ENCODE measurements around the gene VSNL1.
A peak's percentile ranks its signal among the peaks of the same experiment; 100 is the strongest.

The VSNL1 gene

DNA sequence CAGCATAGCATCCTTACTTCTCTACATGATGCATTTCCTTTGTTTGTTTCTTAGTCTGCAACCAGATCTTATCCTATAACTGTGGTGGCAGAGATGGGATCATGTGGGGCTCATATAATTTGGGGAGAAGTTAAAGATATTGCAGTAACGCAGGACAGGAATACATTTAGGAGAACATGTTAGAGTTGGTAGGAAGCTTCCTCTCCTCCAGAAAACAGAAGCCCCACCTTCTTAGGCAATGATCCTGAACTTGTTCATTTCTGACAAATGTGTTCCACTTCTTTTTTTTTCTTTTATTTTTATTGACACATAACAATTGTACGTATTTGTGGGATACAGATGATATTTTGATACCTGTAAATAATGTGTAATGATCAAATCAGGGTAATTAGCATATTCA is 99.9 kb downstream of the VSNL1 start:
- CTCF ChIA-PET, result interaction anchor here (0.6 to 0.9 kb wide), 2 partner anchors 15 to 31 kb away, joined by 3 to 4 read pairs; no protein-coding TSS in a partner anchor
- no peak overlapping the region for H3K4me3 ChIP-seq (ENCODE audit: low read depth, low read length)
- TF ChIP-seq ZNF311 (tag by site-specific recombination; IDR thresholded peaks at IDR 0.05; ENCODE audit: borderline replicate concordance), result no peak
- no peak for TF ChIP-seq ZSCAN23 (tag by site-specific recombination; IDR thresholded peaks at IDR 0.05)
- TF ChIP-seq KLF1 (tag by site-specific recombination; IDR thresholded peaks at IDR 0.05), result no peak
- TF ChIP-seq, protein P1, sequence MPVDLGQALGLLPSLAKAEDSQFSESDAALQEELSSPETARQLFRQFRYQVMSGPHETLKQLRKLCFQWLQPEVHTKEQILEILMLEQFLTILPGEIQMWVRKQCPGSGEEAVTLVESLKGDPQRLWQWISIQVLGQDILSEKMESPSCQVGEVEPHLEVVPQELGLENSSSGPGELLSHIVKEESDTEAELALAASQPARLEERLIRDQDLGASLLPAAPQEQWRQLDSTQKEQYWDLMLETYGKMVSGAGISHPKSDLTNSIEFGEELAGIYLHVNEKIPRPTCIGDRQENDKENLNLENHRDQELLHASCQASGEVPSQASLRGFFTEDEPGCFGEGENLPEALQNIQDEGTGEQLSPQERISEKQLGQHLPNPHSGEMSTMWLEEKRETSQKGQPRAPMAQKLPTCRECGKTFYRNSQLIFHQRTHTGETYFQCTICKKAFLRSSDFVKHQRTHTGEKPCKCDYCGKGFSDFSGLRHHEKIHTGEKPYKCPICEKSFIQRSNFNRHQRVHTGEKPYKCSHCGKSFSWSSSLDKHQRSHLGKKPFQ (tag by site-specific recombination; IDR thresholded peaks at IDR 0.05), result no peak
- TF ChIP-seq ZNF621 (tag by site-specific recombination; IDR thresholded peaks at IDR 0.05), result no peak
- TF ChIP-seq HOXC10 (CRISPR knock-in tag; IDR thresholded peaks at IDR 0.05), result no peak
- no peak for TF ChIP-seq GLI2 (tag by site-specific recombination; IDR thresholded peaks at IDR 0.05; ENCODE audit: borderline replicate concordance, low read depth)
- no peak for TF ChIP-seq ZNF529 (tag by site-specific recombination; IDR thresholded peaks at IDR 0.05; ENCODE audit: insufficient replicate concordance)
- TF ChIP-seq ZNF112 (tag by site-specific recombination; IDR thresholded peaks at IDR 0.05), result no peak
- TF ChIP-seq, protein P2, sequence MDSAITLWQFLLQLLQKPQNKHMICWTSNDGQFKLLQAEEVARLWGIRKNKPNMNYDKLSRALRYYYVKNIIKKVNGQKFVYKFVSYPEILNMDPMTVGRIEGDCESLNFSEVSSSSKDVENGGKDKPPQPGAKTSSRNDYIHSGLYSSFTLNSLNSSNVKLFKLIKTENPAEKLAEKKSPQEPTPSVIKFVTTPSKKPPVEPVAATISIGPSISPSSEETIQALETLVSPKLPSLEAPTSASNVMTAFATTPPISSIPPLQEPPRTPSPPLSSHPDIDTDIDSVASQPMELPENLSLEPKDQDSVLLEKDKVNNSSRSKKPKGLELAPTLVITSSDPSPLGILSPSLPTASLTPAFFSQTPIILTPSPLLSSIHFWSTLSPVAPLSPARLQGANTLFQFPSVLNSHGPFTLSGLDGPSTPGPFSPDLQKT (IDR thresholded peaks at IDR 0.05; ENCODE audit: borderline replicate concordance, low read depth, low read length), result no peak
- TF ChIP-seq ZNF670 (tag by site-specific recombination; IDR thresholded peaks at IDR 0.05; ENCODE audit: low read depth), result no peak
- TF ChIP-seq ZFP41 (tag by site-specific recombination; IDR thresholded peaks at IDR 0.05; ENCODE audit: borderline replicate concordance), result no peak
- TF ChIP-seq IKZF3 (tag by site-specific recombination; IDR thresholded peaks at IDR 0.05), result no peak
- TF ChIP-seq ZNF394 (tag by site-specific recombination; IDR thresholded peaks at IDR 0.05; ENCODE audit: borderline replicate concordance), result no peak
- TF ChIP-seq, protein P3, sequence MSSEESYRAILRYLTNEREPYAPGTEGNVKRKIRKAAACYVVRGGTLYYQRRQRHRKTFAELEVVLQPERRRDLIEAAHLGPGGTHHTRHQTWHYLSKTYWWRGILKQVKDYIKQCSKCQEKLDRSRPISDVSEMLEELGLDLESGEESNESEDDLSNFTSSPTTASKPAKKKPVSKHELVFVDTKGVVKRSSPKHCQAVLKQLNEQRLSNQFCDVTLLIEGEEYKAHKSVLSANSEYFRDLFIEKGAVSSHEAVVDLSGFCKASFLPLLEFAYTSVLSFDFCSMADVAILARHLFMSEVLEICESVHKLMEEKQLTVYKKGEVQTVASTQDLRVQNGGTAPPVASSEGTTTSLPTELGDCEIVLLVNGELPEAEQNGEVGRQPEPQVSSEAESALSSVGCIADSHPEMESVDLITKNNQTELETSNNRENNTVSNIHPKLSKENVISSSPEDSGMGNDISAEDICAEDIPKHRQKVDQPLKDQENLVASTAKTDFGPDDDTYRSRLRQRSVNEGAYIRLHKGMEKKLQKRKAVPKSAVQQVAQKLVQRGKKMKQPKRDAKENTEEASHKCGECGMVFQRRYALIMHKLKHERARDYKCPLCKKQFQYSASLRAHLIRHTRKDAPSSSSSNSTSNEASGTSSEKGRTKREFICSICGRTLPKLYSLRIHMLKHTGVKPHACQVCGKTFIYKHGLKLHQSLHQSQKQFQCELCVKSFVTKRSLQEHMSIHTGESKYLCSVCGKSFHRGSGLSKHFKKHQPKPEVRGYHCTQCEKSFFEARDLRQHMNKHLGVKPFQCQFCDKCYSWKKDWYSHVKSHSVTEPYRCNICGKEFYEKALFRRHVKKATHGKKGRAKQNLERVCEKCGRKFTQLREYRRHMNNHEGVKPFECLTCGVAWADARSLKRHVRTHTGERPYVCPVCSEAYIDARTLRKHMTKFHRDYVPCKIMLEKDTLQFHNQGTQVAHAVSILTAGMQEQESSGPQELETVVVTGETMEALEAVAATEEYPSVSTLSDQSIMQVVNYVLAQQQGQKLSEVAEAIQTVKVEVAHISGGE (tag by site-specific recombination; conservative IDR thresholded peaks at IDR 0.05; ENCODE audit: low read depth), result no peak
- no peak for TF ChIP-seq ZNF248 (tag by site-specific recombination; IDR thresholded peaks at IDR 0.05)
- no peak for TF ChIP-seq ZNF404 (tag by site-specific recombination; IDR thresholded peaks at IDR 0.05)
- TF ChIP-seq EGR2 (tag by site-specific recombination; IDR thresholded peaks at IDR 0.05; ENCODE audit: low read depth), result no peak
- no peaks in the 10 kb centered on the region for H3K9me3 ChIP-seq (ENCODE audit: control insufficient read depth, insufficient read depth, low read depth, low read length)
- no peak overlapping the region for H3K27ac ChIP-seq (ENCODE audit: extremely low read depth, low read depth, low read length)
- POLR2A ChIA-PET, result interaction anchor here (0.7 kb wide), 1 partner anchor 27 kb away, joined by 3 read pairs; no protein-coding TSS in a partner anchor
- no peaks in the 10 kb centered on the region for H3K4me1 ChIP-seq (ENCODE audit: control insufficient read depth, insufficient read depth, low read length)
- no peaks in the 10 kb centered on the region for H3K36me3 ChIP-seq (ENCODE audit: control insufficient read depth in 2 of 2, insufficient read depth in 1 of 2, low read length in 2 of 2)

DNA sequence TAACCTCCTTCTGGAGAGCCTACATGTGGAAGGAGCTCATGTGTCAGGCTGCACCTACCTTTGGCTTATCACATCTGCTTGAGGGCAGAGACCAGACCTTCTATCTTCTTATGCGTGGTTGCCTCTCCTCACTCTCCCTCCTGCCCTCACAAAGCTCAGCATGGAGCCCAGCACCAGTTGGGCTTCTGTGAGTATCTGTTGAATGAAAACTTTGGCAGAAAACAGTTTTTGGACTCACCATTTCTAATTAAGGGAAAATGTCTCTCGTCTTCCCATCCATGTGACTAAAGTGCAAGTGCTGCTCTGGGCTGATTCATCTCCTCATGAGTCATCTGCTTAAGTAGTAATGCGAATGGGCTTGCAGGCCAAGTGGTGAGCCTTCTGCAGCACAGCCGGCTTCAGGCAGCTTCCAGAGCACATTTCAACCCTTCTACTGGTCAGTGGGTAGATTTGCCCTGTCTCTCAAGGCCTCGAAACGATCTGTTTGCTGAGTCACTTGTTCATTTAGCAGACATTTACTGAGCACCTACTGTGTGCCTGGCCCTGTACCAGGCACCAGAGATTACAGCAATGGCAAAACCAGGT is 102.6 kb downstream of the VSNL1 start:
- CTCF ChIA-PET, result interaction anchor here (0.7 to 1.0 kb wide), 2 partner anchors 83 to 587 kb away, joined by 3 read pairs; no protein-coding TSS in a partner anchor
- H3K27ac ChIP-seq (ENCODE audit: extremely low read depth, low read depth, low read length), result no peak overlapping the region
- TF ChIP-seq, protein P4, sequence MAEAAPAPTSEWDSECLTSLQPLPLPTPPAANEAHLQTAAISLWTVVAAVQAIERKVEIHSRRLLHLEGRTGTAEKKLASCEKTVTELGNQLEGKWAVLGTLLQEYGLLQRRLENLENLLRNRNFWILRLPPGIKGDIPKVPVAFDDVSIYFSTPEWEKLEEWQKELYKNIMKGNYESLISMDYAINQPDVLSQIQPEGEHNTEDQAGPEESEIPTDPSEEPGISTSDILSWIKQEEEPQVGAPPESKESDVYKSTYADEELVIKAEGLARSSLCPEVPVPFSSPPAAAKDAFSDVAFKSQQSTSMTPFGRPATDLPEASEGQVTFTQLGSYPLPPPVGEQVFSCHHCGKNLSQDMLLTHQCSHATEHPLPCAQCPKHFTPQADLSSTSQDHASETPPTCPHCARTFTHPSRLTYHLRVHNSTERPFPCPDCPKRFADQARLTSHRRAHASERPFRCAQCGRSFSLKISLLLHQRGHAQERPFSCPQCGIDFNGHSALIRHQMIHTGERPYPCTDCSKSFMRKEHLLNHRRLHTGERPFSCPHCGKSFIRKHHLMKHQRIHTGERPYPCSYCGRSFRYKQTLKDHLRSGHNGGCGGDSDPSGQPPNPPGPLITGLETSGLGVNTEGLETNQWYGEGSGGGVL (tag by site-specific recombination; IDR thresholded peaks at IDR 0.05), result no peak
- peak; percentile 76 for TF ChIP-seq SCRT2 (tag by site-specific recombination; IDR thresholded peaks at IDR 0.05)
- TF ChIP-seq, protein P5, sequence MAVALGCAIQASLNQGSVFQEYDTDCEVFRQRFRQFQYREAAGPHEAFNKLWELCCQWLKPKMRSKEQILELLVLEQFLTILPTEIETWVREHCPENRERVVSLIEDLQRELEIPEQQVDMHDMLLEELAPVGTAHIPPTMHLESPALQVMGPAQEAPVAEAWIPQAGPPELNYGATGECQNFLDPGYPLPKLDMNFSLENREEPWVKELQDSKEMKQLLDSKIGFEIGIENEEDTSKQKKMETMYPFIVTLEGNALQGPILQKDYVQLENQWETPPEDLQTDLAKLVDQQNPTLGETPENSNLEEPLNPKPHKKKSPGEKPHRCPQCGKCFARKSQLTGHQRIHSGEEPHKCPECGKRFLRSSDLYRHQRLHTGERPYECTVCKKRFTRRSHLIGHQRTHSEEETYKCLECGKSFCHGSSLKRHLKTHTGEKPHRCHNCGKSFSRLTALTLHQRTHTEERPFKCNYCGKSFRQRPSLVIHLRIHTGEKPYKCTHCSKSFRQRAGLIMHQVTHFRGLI (tag by site-specific recombination; IDR thresholded peaks at IDR 0.05), result peak; percentile 62; the same call in 1 of the 2 replicates
- 0 out of 2 replicates have a peak, but pooled peaks have one; percentile 34 for TF ChIP-seq ZNF600 (tag by site-specific recombination; IDR thresholded peaks at IDR 0.05)
- no peak for TF ChIP-seq ZNF777 (tag by site-specific recombination; IDR thresholded peaks at IDR 0.05; ENCODE audit: borderline replicate concordance)
- TF ChIP-seq ZNF366 (tag by site-specific recombination; conservative IDR thresholded peaks at IDR 0.05), result 0 out of 2 replicates have a peak, but pooled peaks have one; percentile 15
- 0 out of 2 replicates have a peak, but pooled peaks have one; percentile 20 for TF ChIP-seq SP7 (tag by site-specific recombination; IDR thresholded peaks at IDR 0.05)
- TF ChIP-seq ZFP37 (tag by site-specific recombination; IDR thresholded peaks at IDR 0.05), result peak; percentile 40; the same call in 1 of the 2 replicates

More for the DNA sequence above, 102.6 kb downstream of the VSNL1 start:
- Histone ChIP-seq H3K4me1 (ENCODE audit: control insufficient read depth, insufficient read depth, low read length) (peaks cover 5% of the 10 kb centered on the region), H3K36me3 (ENCODE audit: control insufficient read depth in 2 of 2, insufficient read depth in 1 of 2, low read length in 2 of 2) (no peaks in the 10 kb centered on the region), H3K4me3 (ENCODE audit: low read depth, low read length) (no peak overlapping the region), H3K9me3 (ENCODE audit: control insufficient read depth, insufficient read depth, low read depth, low read length) (no peaks in the 10 kb centered on the region)
- POLR2A ChIA-PET, result no interaction called here

All from HEK293 (cell line).